CD4-positive, alpha-beta T cell (primary cell): ENCODE measurements around the gene CYGB. TPM values are rescaled to one million over a fixed set of nuclear protein-coding genes. Genes with fewer than 3 reads are reported as not detected.

Experiments
- ATAC-seq: fragments of 200-7000 bp; cut with Tn5 transposase; one replicate; pipeline ENCODE4 v1.10.0; 2022; ENCODE audit warnings: mild to moderate bottlenecking; ENCODE audit not compliant: poor library complexity
- CTCF ChIA-PET: fragments of 350-600 bp; sonication (Branson Sonifier 250); formaldehyde crosslinking; loops from one replicate; lab custom pipeline; 2021; ENCODE audit warnings: antibody characterized with exemption, inconsistent platforms; lab: Charles Lee
- POLR2A ChIA-PET: fragments of 350-600 bp; sonication (Branson Sonifier 250); formaldehyde crosslinking; loops from one replicate; lab custom pipeline; 2021; ENCODE audit warnings: antibody characterized with exemption, inconsistent platforms; lab: Charles Lee
- DNase-seq, 14 experiments: peaks; one replicate each; pipeline ENCODE4 v3.0.0-alpha.2; 2013 to 2020; ENCODE audit warnings: mixed read lengths in 2 of 14
- H3K27ac ChIP-seq, 2 donors: one replicate each; pipeline versions ENCODE4 v1.5.1 to v1.7.0; 2013; ENCODE audit warnings: low read length in 2 of 2, low read depth in 1 of 2, mild to moderate bottlenecking in 1 of 2
- H3K27me3 ChIP-seq, 2 experiments: 1 replicate in 1 of 2; 2 replicates in 1 of 2; pipeline versions ENCODE4 v1.6.1 to v1.7.0; 2013; ENCODE audit warnings: low read length in 2 of 2, control low read depth in 1 of 2, mild to moderate bottlenecking in 1 of 2, moderate library complexity in 1 of 2; ENCODE audit not compliant: insufficient read depth in 2 of 2, control insufficient read depth in 1 of 2
- H3K36me3 ChIP-seq: one replicate; pipeline ENCODE4 v1.6.1; 2013; ENCODE audit warnings: low read length, control low read depth; ENCODE audit not compliant: insufficient read depth
- H3K4me1 ChIP-seq: one replicate; pipeline ENCODE4 v1.6.1; 2013; ENCODE audit warnings: low read length, control low read depth; ENCODE audit not compliant: insufficient read depth
- H3K4me3 ChIP-seq: one replicate; pipeline ENCODE4 v1.5.1; 2013; ENCODE audit warnings: mild to moderate bottlenecking, low read length, moderate library complexity
- H3K9me3 ChIP-seq, 2 experiments: 1 replicate in 1 of 2; 2 replicates in 1 of 2; pipeline versions ENCODE4 v1.6.1 to v1.7.0; 2013; ENCODE audit warnings: low read length in 2 of 2, mild to moderate bottlenecking in 2 of 2, control low read depth in 1 of 2, moderate library complexity in 1 of 2; ENCODE audit not compliant: control insufficient read depth in 1 of 2, insufficient read depth in 1 of 2
- H3K27ac Mint-ChIP-seq: one replicate; pipeline ENCODE4 v1.8.0; 2020; ENCODE audit warnings: mixed read lengths
- H3K27me3 Mint-ChIP-seq: one replicate; pipeline ENCODE4 v1.8.0; 2021; ENCODE audit warnings: mixed read lengths
- H3K36me3 Mint-ChIP-seq: one replicate; pipeline ENCODE4 v1.8.0; 2021; ENCODE audit warnings: low read depth, mixed read lengths
- H3K4me1 Mint-ChIP-seq: one replicate; pipeline ENCODE4 v1.8.0; 2021; ENCODE audit warnings: low read depth, mixed read lengths
- H3K4me3 Mint-ChIP-seq: one replicate; pipeline ENCODE4 v1.8.0; 2020; ENCODE audit warnings: mild to moderate bottlenecking, mixed read lengths
- H3K9me3 Mint-ChIP-seq: one replicate; pipeline ENCODE4 v1.8.0; 2020; ENCODE audit warnings: mixed read lengths
- intact Hi-C, 2 experiments: fragments of 100-400 bp; cut with DNase I in 1 of 2; cut with micrococcal nuclease in 1 of 2; formaldehyde crosslinking; loops; one replicate each; pipeline versions ENCODE4 v1.15.1 to v1.9.0; 2023 to 2025; cut with DNase I, micrococcal nuclease
- total RNA-seq, 174 experiments: library from RNA in 2 of 174; stranded (reverse) in 2 of 174; gene quantifications; one replicate each; pipeline ENCODE4 v1.2.3 and lab custom pipeline; 2021 to 2026
- TF ChIP-seq, protein P1 (sequence below): fragments of 200-600 bp; IDR thresholded peaks from one replicate; pipeline ENCODE4 v1.8.0; 2022; ENCODE audit warnings: antibody characterized with exemption, mild to moderate bottlenecking

CYGB gene
- total RNA-seq, 2 experiments from 2014 or later, result not detected

DNA sequence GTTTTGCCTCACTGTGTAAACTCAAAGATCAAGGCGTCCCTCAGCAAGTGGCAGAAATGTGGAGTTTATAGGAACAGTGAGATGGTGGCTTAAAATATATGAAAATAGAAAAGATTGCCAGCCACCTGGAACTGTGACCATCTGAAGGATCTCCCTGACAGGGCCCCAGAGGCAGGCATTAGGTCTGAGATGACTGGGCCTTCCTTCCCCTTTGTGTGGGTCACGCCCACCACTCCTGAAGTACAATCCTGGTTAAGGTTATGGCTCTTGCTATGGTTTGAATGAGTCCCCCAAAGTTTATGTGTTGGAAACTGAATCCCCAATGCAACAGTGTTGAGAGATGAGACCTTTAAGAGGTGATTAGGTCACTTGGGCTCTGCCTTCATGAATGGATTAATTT, 41.8 kb upstream of the CYGB start:
- ATAC-seq, result no peak
- intact Hi-C loops, result loop anchor here in 1 of 2 experiments (10.0 kb wide), 1 partner anchor 46 kb away; no protein-coding TSS in a partner anchor

DNA sequence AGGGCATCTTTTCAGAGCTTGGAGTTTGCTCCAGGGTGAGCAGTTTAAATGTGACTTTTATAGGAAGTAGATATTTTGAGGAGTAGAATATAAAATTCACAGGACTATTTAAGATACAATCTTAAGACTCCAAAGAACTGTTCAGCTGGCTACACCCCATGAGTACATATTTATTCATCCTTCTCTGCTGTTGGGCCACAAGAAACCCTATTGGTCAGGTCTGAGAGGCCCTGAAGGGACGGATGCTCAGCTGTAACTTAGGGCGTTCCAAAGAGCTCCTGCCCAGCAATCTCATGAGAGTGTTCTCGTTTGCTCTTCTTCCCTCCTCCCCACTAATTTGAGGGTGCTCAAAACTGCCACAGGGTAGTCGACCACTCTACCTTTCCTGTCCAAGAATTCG, 40.9 kb upstream of the CYGB start:
- ChIA-PET POLR2A (interaction anchor here (1.3 kb wide), 1 partner anchor 11 kb away, joined by 4 read pairs; no protein-coding TSS in a partner anchor), CTCF (no interaction called here)
- H3K27me3 Mint-ChIP-seq, result peaks cover 6% of the 10 kb centered on the region
- H3K9me3 ChIP-seq, result no peaks in the 10 kb centered on the region
- no peak for ATAC-seq
- no peak for DNase-seq
- no peak overlapping the region for H3K4me3 Mint-ChIP-seq
- no peaks in the 10 kb centered on the region for H3K4me1 ChIP-seq
- no peaks in the 10 kb centered on the region for H3K27me3 ChIP-seq
- H3K4me1 Mint-ChIP-seq, result no peaks in the 10 kb centered on the region
- H3K4me3 ChIP-seq, result no peak overlapping the region
- H3K36me3 Mint-ChIP-seq, result no peaks in the 10 kb centered on the region
- H3K9me3 Mint-ChIP-seq, result no peaks in the 10 kb centered on the region
- intact Hi-C loops, result loop anchor here in 1 of 2 experiments (10.0 kb wide), 1 partner anchor 46 kb away; no protein-coding TSS in a partner anchor
- TF ChIP-seq, protein P1, sequence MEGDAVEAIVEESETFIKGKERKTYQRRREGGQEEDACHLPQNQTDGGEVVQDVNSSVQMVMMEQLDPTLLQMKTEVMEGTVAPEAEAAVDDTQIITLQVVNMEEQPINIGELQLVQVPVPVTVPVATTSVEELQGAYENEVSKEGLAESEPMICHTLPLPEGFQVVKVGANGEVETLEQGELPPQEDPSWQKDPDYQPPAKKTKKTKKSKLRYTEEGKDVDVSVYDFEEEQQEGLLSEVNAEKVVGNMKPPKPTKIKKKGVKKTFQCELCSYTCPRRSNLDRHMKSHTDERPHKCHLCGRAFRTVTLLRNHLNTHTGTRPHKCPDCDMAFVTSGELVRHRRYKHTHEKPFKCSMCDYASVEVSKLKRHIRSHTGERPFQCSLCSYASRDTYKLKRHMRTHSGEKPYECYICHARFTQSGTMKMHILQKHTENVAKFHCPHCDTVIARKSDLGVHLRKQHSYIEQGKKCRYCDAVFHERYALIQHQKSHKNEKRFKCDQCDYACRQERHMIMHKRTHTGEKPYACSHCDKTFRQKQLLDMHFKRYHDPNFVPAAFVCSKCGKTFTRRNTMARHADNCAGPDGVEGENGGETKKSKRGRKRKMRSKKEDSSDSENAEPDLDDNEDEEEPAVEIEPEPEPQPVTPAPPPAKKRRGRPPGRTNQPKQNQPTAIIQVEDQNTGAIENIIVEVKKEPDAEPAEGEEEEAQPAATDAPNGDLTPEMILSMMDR, result no peak
- H3K27ac ChIP-seq, result no peak overlapping the region
- H3K36me3 ChIP-seq, result no peaks in the 10 kb centered on the region
- no peak overlapping the region for H3K27ac Mint-ChIP-seq

More for the DNA sequence above, 41.8 kb upstream of the CYGB start:
- DNase-seq, result no peak
- H3K4me1 Mint-ChIP-seq, result peaks cover 3% of the 10 kb centered on the region
- H3K9me3 Mint-ChIP-seq, result no peaks in the 10 kb centered on the region
- ChIA-PET CTCF (no interaction called here), POLR2A (interaction anchor here (1.2 kb wide), 1 partner anchor 22 kb away, joined by 3 read pairs; no protein-coding TSS in a partner anchor)
- Histone ChIP-seq H3K4me3 (no peak overlapping the region), H3K27me3 (peaks cover 3 to 4% of the 10 kb centered on the region in 2 experiments), H3K9me3 (no peaks in the 10 kb centered on the region), H3K27ac (no peak overlapping the region), H3K36me3 (no peaks in the 10 kb centered on the region), H3K4me1 (no peaks in the 10 kb centered on the region)
- no peak overlapping the region for H3K27ac Mint-ChIP-seq
- peaks cover 10% of the 10 kb centered on the region for H3K27me3 Mint-ChIP-seq
- H3K36me3 Mint-ChIP-seq, result no peaks in the 10 kb centered on the region
- no peak overlapping the region for H3K4me3 Mint-ChIP-seq
- TF ChIP-seq, protein P1, result no peak

DNA sequence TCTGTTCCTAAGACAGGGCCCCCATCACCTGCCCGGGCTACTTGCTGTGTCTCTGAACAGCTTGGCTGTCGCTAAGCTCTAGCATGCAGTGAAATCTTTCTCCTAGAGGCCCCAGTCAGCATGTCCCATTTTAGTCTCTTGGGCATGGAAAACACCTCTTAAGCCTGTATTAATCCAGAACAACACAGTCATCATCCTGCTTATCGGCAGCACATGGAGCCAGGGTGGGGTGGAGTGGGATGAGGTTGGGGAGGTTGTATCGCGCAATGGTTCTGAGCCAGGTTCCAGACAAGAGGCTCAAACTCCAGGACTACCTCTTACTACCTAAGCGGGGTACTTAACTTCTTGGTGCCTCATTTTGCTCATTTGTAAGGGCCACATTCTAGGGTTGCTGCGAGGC, 40.4 kb upstream of the CYGB start:
- H3K36me3 Mint-ChIP-seq, result no peaks in the 10 kb centered on the region
- H3K4me1 Mint-ChIP-seq, result no peaks in the 10 kb centered on the region
- no peaks in the 10 kb centered on the region for H3K27me3 ChIP-seq
- H3K27me3 Mint-ChIP-seq, result peaks cover 4% of the 10 kb centered on the region
- H3K9me3 Mint-ChIP-seq, result no peaks in the 10 kb centered on the region
- H3K36me3 ChIP-seq, result no peaks in the 10 kb centered on the region
- H3K9me3 ChIP-seq, result no peaks in the 10 kb centered on the region
- H3K27ac ChIP-seq, result no peak overlapping the region
- no peak overlapping the region for H3K4me3 Mint-ChIP-seq
- H3K27ac Mint-ChIP-seq, result no peak overlapping the region
- CTCF ChIA-PET, result no interaction called here
- DNase-seq, result no peak
- TF ChIP-seq, protein P1, result no peak
- H3K4me1 ChIP-seq, result no peaks in the 10 kb centered on the region
- intact Hi-C loops, result loop anchor here in 1 of 2 experiments (10.0 kb wide), 1 partner anchor 47 kb away; no protein-coding TSS in a partner anchor
- no peak for ATAC-seq
- POLR2A ChIA-PET, result interaction anchor here (1.3 kb wide), 1 partner anchor 10 kb away, joined by 4 read pairs; no protein-coding TSS in a partner anchor
- H3K4me3 ChIP-seq, result no peak overlapping the region
